ENCODE data around the gene SGCE.

Gene SGCE

DNA sequence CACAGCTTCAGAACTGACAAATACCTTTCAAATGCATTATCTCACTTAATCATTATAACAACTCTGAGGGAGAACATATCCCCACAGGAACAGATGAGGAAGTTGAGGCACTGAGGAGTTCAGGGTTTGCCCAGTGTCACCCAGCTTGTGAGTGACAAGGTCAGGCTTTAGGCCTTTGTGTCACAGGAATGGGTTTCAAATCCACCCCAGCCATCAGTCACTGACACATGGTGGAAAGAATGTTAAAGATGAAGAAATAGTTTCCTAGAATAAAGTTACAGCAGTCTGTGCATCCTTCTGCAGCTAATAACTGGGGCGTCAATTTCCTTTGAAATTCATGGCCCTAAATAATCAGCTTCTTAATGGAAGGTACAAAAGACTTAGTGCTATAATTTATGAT, 37.8 kb downstream of the SGCE start:
- Mint-ChIP-seq H3K36me3 (ENCODE audit: low read depth) (no peaks in the 10 kb centered on the region), H3K27ac (no peak overlapping the region), H3K27me3 (peaks cover 2% of the 10 kb centered on the region), H3K4me1 (peaks cover 12% of the 10 kb centered on the region), H3K9me3 (no peaks in the 10 kb centered on the region), H3K4me3 (no peak overlapping the region)
- ATAC-seq (no peak), DNase-seq (no peak)

DNA sequence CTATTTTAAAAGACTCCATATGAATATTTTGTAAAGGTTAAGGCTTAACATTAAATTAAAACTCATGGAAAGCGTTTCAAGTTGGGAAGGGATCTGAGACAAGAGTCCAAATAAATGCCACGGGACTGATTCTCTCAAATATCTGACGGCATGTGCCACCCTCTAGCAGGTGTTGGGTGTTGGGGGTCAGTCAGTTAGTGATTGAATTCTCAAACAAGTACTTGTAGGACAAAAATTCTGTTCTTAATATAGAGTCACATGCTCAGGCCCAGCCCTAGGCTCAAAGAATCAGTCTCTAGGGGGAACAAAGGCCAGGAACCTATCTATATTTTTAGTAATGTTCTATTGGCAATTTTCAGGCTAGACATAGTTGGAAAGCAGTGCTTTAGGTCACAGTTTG, 39.1 kb downstream of the SGCE start:
- peaks cover 5% of the 10 kb centered on the region for H3K27me3 Mint-ChIP-seq
- DNase-seq: no peak
- H3K4me1 Mint-ChIP-seq: peaks cover 12% of the 10 kb centered on the region
- H3K36me3 Mint-ChIP-seq (ENCODE audit: low read depth): no peaks in the 10 kb centered on the region
- no peak overlapping the region for H3K27ac Mint-ChIP-seq
- peaks cover 4% of the 10 kb centered on the region for H3K9me3 Mint-ChIP-seq
- H3K4me3 Mint-ChIP-seq: no peak overlapping the region
- no peak for ATAC-seq

DNA sequence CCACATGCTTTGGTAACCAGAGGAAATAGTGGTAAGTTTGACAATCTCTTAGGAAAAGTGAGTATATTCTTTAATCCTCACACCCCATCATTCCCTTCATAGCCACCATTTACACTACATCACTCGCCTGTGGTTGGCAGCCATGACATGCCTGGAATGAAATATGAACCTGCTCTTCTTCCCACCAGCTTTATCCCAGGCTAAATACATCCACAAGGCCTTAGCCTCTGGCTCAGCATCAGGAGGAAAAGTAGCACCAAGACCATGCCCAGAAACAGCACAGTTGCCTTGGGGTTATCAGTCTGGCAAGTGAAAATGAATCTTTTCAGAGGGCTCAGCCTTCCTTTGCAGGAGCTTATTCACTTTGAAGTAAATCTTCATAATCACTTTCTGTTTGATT, 40.3 kb downstream of the SGCE start:
- no peak for ATAC-seq
- H3K4me3 Mint-ChIP-seq: no peak overlapping the region

DNA sequence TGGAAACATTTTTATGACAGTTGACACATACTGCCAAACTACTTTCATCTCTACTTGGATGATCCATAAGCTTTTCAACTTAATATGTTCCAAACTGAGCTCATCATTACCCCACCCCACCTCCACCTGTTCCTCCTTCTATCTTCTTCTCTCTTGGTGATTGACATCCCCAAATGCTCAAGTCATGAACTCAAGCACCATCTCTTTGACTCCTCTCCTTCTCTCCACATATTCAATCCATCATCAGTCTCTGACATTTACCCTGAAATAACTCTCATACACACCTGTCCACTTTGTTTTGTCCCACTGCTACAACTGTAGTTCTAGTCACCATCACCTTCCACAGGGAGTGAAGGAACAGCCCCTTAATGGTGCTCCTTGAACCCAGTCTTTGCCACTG, 43.3 kb downstream of the SGCE start:
- Mint-ChIP-seq H3K27ac (no peak overlapping the region), H3K27me3 (peaks cover 3% of the 10 kb centered on the region), H3K9me3 (peaks cover 34% of the 10 kb centered on the region), H3K4me3 (no peak overlapping the region), H3K4me1 (no peaks in the 10 kb centered on the region), H3K36me3 (ENCODE audit: low read depth) (peaks cover 4% of the 10 kb centered on the region)
- ATAC-seq (no peak), DNase-seq (no peak)

More for the DNA sequence above, 40.3 kb downstream of the SGCE start:
- no peak for DNase-seq
- H3K27me3 Mint-ChIP-seq: peaks cover 5% of the 10 kb centered on the region
- H3K27ac Mint-ChIP-seq: no peak overlapping the region
- H3K36me3 Mint-ChIP-seq (ENCODE audit: low read depth): no peaks in the 10 kb centered on the region
- H3K9me3 Mint-ChIP-seq: peaks cover 8% of the 10 kb centered on the region
- peaks cover 2% of the 10 kb centered on the region for H3K4me1 Mint-ChIP-seq

DNA sequence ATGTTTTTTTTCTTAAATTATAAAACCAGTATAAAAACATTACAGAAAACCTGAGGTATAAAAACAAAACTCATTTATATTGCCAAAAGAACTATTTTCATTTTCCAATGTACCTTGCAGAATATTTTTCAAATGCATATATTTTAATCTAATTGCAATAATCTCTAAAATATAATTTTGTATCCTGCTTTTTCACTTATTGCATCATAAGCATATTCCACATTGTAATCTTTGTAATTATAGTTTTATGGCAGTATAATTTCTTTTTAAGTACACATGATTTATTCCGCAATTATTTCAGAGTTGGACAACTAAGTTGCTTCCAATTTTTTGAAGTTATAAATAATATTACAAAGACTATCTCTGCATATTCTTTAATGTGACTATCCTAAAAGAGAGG, 43.7 kb downstream of the SGCE start:
- H3K27me3 Mint-ChIP-seq: peaks cover 3% of the 10 kb centered on the region
- H3K4me3 Mint-ChIP-seq: no peak overlapping the region
- DNase-seq (no peak), ATAC-seq (no peak)
- peaks cover 4% of the 10 kb centered on the region for H3K36me3 Mint-ChIP-seq (ENCODE audit: low read depth)
- H3K4me1 Mint-ChIP-seq: no peaks in the 10 kb centered on the region
- H3K9me3 Mint-ChIP-seq: peaks cover 38% of the 10 kb centered on the region
- no peak overlapping the region for H3K27ac Mint-ChIP-seq

DNA sequence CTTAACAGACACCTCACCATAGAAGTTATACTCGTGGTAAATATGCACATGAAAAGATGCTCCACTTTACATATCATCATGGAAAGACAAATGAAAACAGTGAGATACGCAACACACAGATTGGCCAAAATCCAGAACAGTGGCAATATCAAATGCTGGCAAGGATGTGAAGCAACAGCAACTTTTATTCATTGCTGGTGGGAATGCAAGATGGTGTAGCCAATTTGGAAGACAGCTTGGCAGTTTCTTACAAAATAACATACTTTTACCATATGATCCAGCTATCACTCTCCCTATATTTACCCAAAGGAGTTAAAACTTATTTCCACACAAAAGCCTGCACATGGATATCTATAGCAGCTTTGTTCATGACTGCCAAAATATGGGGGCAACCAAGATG, 46.4 kb downstream of the SGCE start:
- peaks cover 3% of the 10 kb centered on the region for H3K27me3 Mint-ChIP-seq
- peaks cover 52% of the 10 kb centered on the region for H3K9me3 Mint-ChIP-seq
- peaks cover 4% of the 10 kb centered on the region for H3K36me3 Mint-ChIP-seq (ENCODE audit: low read depth)
- peaks cover 4% of the 10 kb centered on the region for H3K4me1 Mint-ChIP-seq
- no peak for DNase-seq
- no peak for ATAC-seq
- no peak overlapping the region for H3K4me3 Mint-ChIP-seq
- H3K27ac Mint-ChIP-seq: no peak overlapping the region

DNA sequence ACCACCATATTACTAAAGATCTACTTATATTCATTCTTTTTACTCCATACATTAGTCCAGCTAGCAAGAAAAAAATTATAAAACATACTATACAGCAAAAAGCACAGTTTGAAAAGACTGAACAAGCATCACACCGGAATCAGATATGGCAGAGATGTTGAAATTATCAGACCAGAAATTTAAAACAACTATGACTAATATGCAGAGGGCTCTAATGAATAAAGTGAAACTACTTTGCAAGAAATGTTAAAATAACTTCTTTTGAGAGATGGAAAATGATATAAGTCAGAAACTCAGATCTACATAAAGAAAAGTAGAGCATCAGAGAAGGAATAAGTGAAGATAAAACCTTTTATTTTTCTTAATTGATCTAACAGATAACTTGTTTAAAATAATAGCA, 50.9 kb downstream of the SGCE start:
- H3K4me1 Mint-ChIP-seq: peaks cover 4% of the 10 kb centered on the region
- ATAC-seq: no peak
- peaks cover 4% of the 10 kb centered on the region for H3K36me3 Mint-ChIP-seq (ENCODE audit: low read depth)
- DNase-seq: no peak
- H3K27ac Mint-ChIP-seq: no peak overlapping the region
- no peaks in the 10 kb centered on the region for H3K27me3 Mint-ChIP-seq
- no peak overlapping the region for H3K4me3 Mint-ChIP-seq
- H3K9me3 Mint-ChIP-seq: peaks cover 37% of the 10 kb centered on the region

DNA sequence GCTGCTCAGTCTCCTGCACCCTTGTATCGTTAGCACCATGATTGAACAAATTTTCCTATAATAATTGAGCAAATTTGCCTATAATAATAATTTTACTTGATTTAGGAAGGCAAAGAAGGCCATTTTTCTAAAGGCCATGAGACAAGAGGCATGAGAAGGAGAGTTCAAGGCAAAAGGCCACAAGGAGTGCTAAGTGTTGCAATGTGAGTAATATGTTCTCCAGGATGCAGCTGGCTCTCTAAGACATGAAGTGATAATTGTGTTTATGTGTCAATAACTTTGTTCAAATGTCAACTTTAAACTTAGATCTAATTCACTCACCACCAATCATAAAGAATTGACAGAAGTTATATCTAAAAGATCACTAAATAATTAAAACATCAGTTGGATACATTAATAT, 53.8 kb downstream of the SGCE start:
- Mint-ChIP-seq H3K4me1 (peaks cover 4% of the 10 kb centered on the region), H3K27ac (no peak overlapping the region), H3K9me3 (peaks cover 13% of the 10 kb centered on the region), H3K27me3 (no peaks in the 10 kb centered on the region), H3K4me3 (no peak overlapping the region), H3K36me3 (ENCODE audit: low read depth) (no peaks in the 10 kb centered on the region)
- ATAC-seq (no peak), DNase-seq (no peak)

DNA sequence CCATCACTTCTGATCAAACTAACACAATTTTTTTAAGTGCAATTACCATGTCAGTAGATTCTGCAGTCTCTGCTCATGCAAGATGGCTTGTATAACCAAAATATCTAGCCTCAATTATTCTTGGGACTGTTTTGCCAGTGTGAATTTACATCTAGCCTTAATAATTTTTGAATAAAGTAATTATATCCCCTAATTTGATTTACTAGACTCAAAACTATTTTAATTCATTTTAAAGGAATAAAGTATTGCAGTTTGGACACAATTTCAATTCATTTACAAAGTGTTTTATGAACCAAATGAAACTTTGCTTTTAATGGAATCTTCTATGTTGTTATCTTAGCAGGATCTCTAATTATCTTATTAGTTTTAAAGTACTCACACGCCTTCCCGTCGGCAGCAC, 55.7 kb downstream of the SGCE start:
- Mint-ChIP-seq H3K4me3 (no peak overlapping the region), H3K27me3 (no peaks in the 10 kb centered on the region), H3K4me1 (peaks cover 12% of the 10 kb centered on the region), H3K27ac (no peak overlapping the region), H3K36me3 (ENCODE audit: low read depth) (no peaks in the 10 kb centered on the region), H3K9me3 (peaks cover 4% of the 10 kb centered on the region)
- ATAC-seq (no peak), DNase-seq (no peak)

DNA sequence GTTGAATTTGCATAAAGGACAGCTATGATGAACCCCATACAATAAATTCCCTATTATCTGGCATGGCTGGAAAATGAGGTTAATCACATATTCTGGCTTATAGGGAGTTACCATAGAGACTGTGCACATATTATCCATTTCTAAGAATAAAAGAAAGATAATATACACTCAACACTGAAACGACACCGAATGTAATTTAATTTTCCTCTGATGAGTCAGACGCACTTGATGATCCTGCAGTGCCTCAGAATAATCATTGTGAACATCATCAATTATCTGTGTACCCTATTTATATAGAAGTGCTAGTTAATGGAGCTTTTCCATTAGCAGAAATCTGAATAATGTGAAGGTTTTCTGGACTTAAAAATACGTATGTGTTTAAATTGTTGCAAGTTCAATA, 60.2 kb downstream of the SGCE start:
- no peak overlapping the region for H3K27ac Mint-ChIP-seq
- DNase-seq (no peak), ATAC-seq (peak; percentile 73)
- no peaks in the 10 kb centered on the region for H3K27me3 Mint-ChIP-seq
- H3K36me3 Mint-ChIP-seq (ENCODE audit: low read depth): no peaks in the 10 kb centered on the region
- H3K9me3 Mint-ChIP-seq: no peaks in the 10 kb centered on the region
- peaks cover 10% of the 10 kb centered on the region for H3K4me1 Mint-ChIP-seq
- no peak overlapping the region for H3K4me3 Mint-ChIP-seq

DNA sequence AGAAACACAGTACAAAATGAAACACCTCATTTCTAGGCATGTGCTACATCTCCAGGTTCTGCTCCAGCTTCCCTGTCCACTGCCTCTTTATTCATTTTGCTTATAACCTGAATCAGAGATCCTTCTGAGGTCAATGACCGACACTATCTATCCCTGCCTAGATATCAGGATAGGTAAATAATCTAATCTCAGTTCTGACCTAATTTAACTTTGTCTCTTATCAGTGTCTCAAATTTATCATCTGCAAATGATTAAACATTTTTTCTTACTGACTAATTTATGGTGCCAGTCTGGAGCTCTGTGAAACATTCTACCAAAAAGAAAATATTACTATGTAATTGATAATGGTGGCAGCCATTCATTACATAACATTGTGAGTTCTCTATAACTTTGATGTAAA, 61.1 kb downstream of the SGCE start:
- ATAC-seq (no peak), DNase-seq (no peak)
- H3K36me3 Mint-ChIP-seq (ENCODE audit: low read depth): no peaks in the 10 kb centered on the region
- H3K27ac Mint-ChIP-seq: no peak overlapping the region
- H3K27me3 Mint-ChIP-seq: no peaks in the 10 kb centered on the region
- H3K9me3 Mint-ChIP-seq: no peaks in the 10 kb centered on the region
- H3K4me3 Mint-ChIP-seq: no peak overlapping the region
- peaks cover 10% of the 10 kb centered on the region for H3K4me1 Mint-ChIP-seq

DNA sequence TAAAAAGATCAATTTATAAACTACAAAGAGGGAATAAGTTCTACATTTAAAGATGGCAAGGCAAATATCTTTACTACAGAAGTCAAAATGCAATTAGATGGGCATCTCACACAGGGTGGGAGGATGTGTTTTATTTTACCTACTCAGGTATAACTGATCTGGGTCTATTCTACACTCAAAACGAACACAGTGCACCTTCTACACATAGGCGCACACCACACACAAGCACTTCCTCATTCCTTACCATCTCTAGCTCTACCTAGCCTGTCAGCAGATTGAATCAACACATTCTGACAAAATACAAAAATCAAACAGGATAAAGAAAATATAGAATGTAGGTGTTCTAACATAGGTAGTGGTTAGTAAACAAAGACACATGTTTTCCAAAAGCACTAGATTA, 64.8 kb downstream of the SGCE start:
- no peaks in the 10 kb centered on the region for H3K27me3 Mint-ChIP-seq
- ATAC-seq: no peak
- H3K9me3 Mint-ChIP-seq: no peaks in the 10 kb centered on the region
- H3K4me3 Mint-ChIP-seq: peak overlapping the region; percentile 24
- H3K4me1 Mint-ChIP-seq: peaks cover 10% of the 10 kb centered on the region
- H3K36me3 Mint-ChIP-seq (ENCODE audit: low read depth): peaks cover 8% of the 10 kb centered on the region
- no peak overlapping the region for H3K27ac Mint-ChIP-seq
- DNase-seq: no peak

DNA sequence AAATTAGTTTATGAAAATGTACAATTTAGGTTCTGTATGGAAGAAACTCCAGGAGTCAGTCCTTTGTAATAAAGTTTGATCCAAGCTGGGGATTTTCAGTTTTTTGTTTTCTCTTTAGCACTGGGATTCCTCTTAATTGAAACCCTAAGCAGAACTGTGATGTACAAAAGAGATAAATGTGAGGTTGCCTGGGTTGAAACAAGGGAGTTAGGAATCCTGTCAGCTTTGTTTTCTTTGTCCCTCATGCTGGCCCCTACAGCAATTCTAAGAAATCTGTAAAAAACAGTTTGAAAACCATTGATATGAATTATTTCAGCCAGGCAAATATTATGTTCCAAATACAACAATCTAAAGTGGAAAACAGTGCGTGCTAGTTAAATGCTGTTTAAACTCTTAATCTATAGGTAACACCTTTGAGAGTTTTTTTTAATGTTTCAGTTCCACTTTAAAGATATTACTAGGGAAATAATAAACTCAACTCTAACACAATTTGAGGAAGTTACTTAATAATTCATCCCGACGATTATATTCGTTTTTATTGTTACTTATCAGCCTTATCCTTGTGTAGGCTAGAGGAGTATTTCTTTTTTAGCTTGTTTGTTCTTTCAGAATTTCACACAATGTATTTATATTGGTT, 65.3 kb downstream of the SGCE start:
- H3K36me3 Mint-ChIP-seq (ENCODE audit: low read depth): peaks cover 8% of the 10 kb centered on the region

DNA sequence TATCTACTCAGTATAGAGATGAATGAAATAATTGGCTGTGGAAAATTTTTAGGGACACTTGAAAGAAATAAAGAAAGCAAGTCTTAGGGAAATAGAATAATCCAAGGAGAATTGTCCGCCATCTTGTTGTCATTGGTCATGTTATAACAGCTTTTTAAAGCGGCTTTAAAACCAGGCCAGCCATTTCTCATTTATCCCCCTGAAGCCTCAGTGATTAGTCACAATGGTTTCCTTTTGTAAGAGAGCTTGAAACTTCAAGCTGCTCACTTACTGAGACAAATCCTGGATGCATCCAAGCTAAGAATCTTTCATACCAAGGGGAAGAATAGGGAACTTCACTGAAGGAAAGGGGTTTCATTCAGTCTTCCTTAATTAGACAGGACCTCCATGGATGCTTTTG, 67.9 kb downstream of the SGCE start:
- Mint-ChIP-seq H3K4me1 (no peaks in the 10 kb centered on the region), H3K36me3 (ENCODE audit: low read depth) (peaks cover 8% of the 10 kb centered on the region), H3K27ac (no peak overlapping the region), H3K27me3 (no peaks in the 10 kb centered on the region), H3K9me3 (no peaks in the 10 kb centered on the region), H3K4me3 (no peak overlapping the region)
- ATAC-seq: no peak
- DNase-seq: no peak

More for the DNA sequence above, 65.3 kb downstream of the SGCE start:
- no peaks in the 10 kb centered on the region for H3K9me3 Mint-ChIP-seq
- H3K4me1 Mint-ChIP-seq: peaks cover 5% of the 10 kb centered on the region
- peak overlapping the region; percentile 24 for H3K4me3 Mint-ChIP-seq
- no peak for ATAC-seq
- DNase-seq: no peak
- no peaks in the 10 kb centered on the region for H3K27me3 Mint-ChIP-seq
- no peak overlapping the region for H3K27ac Mint-ChIP-seq

DNA sequence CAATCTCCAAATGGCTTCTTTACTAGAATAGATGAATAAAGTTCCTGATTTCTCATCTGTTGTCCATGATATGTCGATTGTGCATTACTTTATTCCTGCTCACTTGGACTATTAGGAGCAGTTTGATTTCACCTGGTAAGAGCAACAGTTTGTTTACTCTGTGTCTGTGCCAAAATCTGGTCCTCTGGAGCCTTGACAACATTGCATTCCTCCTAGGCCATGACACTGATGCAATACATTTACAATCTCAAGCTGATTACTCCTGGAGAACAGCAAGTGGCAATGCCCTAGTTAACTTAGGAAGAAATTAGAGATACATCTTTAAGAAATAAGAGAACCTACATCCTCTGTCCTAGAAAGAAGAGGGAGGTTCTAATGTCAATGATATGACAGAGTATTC, 71.8 kb downstream of the SGCE start:
- Mint-ChIP-seq H3K36me3 (ENCODE audit: low read depth) (peaks cover 27% of the 10 kb centered on the region), H3K9me3 (peaks cover 8% of the 10 kb centered on the region), H3K4me3 (no peak overlapping the region), H3K4me1 (peaks cover 7% of the 10 kb centered on the region), H3K27me3 (no peaks in the 10 kb centered on the region), H3K27ac (no peak overlapping the region)
- DNase-seq (no peak), ATAC-seq (no peak)

DNA sequence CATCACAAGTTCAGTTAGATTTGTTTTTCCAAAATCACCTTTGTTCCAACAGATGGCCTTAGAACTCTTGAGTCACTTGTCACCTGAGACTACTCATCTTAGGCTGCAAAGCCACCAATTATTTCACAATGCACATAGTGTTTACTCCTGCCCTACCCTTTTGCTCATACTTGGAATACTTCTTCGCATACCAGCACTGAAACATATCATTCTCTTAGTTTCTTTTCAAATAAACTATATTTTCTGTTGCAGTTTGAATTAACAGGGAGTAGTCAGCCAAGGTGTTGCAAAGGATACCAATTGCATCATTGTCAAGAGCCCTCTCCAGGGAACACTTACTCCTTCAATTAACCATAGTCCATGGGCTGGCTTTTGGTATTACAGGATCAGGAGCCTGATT, 75.3 kb downstream of the SGCE start:
- Mint-ChIP-seq H3K27ac (no peak overlapping the region), H3K4me3 (no peak overlapping the region), H3K36me3 (ENCODE audit: low read depth) (peaks cover 45% of the 10 kb centered on the region), H3K4me1 (peaks cover 7% of the 10 kb centered on the region), H3K9me3 (peaks cover 15% of the 10 kb centered on the region), H3K27me3 (no peaks in the 10 kb centered on the region)
- ATAC-seq (no peak), DNase-seq (no peak)

Data from activated naive CD8-positive, alpha-beta T cell treated with anti-CD3 and anti-CD28 coated beads, Interleukin-2, amount 50 U/mL, for 24 hours (primary cell).